T-helper 1 cell (primary cell): Measurements from ENCODE around the gene TFF2.

Experiments used
- DNase-seq, 5 donors: peaks; one replicate each; pipeline ENCODE4 v3.0.0-alpha.2; 2012 to 2020

TFF2 gene

DNA sequence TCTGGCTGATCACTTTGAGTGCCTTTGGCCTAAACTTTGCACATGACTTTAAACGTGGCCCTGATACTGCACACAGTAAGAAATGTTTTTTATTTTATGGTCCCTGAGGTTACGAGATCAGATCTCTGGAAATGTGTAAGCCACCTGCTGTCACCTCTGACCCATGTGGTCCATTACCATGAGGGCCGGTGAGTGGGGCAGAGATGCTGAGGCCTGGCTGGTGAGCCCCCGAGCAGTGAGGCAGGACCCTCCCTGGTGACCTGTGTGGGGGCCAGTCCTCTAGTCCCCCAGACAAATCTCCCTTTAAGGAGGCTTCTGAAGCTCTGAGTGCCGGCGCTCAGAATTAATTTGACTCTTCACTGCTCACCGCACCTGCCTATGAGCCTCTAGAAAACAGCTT lies 48.0 kb downstream of the TFF2 start:
- DNase-seq, result no peak

DNA sequence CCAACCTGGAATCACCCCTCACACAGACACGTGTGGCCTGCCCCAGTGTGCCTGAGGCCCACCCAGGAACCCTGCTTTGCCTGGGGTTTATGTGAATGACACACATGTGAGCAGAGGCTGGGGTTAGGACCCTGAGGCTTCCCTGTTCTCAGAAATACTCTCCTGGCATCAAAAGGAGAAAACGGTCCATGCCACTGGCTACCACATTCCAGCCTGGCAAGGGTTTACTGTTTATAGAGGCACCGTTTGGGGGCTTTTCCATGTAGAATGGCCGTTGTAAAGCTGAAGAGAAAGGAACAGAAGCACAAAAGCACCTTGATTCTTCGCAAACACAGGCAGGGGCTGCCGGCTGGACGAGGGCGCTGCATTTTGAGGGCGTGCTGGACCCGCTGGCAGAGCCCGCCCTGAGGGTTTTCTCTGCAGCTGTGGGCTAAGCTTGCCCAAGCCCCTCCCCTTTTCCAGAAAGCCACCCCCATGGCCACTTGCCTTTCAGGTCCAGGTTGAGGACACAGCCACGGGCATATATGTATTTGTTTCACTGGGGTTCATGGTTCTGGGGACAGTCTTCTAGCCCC lies 48.6 kb downstream of the TFF2 start:
- no peak for DNase-seq

DNA sequence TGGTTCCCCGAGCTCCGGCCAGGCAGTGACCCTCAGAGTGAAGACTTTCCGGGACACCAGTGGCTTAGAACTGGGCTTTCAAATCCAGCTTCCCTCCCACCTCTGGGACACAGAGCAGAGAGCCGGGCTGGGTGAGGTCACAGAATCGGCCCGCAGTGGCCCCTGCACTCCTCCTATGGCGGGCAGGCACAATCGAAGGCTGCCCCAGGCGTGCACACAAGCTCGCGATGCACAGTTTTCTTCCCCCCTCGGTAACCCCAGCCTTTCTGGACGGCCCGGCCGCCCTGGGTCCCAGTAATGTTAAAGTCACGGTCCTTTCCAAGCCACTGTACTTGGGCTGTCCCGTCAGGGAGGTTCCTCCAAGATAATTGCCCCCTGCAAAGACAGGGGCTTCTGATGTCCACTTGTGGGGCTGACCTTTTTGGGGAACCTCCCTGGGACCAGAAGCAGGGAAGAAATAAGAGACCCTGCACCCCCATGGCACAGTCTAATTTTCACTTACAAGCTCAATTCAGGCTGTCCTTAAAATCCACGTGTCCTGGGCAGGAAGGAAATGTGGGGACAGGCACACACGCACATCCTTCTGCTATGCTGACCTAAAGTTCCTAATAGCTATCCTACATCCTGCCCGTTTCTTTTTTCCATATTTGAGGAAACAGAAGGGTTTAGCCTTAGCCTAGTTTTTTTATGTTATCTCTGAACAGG lies 49.3 kb downstream of the TFF2 start:
- no peak for DNase-seq

DNA sequence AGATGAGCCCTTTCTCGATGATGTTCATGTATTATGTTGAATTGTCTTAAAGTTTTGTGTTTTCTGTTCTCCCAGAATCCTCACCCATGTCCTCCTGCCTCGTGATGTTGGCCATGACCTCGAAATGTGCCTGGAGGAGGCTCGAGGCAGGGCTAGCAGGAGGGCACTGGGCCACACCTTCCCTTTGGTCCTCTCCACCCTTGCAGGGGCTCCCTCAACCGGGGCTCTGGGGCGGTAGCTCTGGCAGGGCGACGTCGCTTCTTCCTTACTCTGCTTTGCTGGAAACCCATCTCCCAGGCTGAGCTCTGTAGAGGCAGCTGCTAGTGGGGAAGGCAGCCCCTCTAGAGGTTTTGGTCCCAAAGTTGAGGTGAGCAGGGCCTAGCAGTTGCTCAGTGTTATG lies 49.8 kb downstream of the TFF2 start:
- DNase-seq, result no peak

DNA sequence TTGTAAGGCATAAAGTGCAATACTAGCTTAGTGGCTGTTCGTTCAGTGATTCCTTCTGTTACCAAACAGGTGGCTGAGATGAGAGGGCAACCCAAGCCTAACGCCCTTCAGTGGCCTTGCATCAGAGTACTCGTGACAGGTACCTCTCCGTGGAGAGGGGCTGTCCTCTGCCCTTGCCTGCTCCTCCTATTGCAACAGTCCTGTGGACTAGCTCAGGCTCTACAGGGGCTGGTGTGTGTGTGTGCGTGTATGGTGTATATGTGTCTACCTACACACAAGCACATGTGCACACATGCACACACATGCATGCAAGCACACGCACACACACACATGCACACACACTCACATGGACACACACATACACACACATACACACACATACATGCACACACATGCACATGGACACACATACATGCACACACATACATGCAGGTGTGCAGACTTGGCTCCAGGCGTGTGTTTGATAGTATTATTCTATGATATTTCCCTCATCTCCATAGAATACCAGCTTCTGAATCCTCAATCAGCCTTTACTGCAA lies 50.7 kb downstream of the TFF2 start:
- DNase-seq, result no peak

DNA sequence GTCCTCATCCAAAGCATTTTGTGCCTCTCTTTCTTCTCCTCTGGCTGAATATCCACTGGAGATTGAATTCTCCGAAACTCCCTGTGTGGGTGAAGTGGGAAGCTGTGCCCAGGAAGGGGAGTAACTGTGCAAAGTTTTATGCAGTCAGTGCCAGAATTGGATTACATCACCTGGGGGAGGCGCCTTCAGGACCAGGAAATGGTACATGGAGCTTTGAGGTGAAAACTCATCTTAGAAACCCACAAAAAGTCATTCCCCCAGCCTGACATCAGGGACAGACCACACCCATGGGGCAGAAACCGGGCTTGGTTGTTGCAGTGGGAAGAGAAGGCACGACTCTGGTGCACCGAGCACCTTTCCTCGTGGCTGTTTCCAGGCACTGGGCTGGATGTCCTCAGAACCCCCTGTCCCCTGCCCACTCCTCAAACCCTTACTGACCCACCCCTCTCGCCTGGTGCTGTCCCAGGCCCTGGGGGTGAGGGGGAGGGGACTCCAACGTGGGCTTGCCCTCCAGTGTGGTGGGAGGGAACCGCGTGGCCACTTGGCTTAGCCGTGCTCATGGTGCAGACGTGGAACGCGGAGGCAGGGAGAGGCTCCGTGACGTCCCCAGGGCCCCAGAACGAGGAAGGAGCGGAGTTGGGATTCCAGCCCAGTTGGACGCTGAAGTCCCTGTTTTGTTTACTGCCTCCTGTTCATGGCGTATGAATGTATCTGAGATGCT lies 51.3 kb downstream of the TFF2 start:
- peak in 1 of 5 donors; percentile 30 for DNase-seq

DNA sequence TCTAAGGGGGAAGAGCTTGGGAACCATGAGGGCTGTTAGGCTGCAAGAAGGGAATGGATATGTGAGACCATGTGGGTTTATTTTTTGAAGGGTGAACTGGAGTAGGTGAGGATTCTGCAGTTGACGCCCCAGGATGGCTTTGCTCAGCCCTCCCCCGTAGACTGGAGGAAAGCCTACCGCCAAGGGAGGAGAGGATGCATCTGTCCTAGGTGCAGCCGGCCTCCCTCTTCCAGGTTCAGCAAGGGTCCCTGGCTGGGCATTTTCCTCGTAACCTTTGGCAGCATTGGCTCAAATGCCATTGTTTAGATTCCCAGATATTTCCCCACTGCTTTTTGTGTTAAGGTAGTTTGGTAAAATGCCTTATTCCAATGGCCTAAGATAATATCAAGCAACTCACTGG lies 52.1 kb downstream of the TFF2 start:
- no peak for DNase-seq

DNA sequence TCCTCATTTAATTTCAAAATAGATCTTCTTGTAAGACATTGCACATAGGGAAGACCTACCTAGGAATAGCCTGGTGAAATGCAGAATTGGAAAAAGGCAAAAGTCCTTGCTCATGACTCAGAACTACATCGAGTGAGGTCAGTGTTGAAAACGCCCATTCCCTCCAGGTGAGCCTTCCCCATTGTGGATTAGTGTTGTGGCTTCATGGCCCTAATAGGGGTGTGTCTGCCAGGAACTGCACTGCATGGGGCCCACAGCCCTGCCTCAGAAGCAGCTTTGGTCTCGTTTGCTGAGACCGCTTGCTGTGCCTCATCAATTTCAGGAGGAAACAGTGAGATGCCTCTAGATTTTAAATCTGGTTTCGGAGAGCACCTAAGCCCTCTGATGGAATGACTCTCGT lies 52.6 kb downstream of the TFF2 start:
- no peak for DNase-seq

DNA sequence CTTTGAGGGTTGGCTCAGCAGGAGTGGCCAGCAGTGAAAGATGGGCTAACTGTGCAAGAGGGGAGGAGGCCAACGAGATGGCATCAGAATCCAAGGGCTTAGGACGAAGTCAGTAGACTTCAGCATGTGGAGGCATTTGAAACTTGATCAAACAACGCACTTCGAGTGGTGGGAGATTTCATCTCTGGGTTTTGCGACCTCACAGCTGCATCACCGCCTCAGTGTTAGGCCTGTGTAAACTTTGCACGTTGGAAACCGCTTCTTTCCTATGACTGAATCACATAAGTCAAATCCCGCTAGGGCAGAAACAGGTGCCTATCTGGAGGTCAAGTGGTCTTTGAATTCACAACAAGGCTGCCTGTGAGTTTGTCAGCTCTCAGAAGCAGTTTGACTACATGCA lies 53.4 kb downstream of the TFF2 start:
- DNase-seq, result no peak

DNA sequence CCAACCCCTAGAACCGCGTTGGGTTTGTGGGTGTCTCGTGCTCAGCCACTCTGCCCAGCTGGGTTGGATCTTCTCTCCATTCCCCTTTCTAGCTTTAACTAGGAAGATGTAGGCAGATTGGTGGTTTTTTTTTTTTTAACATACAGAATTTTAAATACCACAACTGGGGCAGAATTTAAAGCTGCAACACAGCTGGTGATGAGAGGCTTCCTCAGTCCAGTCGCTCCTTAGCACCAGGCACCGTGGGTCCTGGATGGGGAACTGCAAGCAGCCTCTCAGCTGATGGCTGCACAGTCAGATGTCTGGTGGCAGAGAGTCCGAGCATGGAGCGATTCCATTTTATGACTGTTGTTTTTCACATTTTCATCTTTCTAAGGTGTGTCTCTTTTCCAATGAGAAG lies 54.3 kb downstream of the TFF2 start:
- no peak for DNase-seq
